Activated CD4-positive, alpha-beta T cell treated with anti-CD3 and anti-CD28 coated beads, Interleukin-10, Interleukin-2, amounts not matched to agents 100 ng/mL and 50 ng/mL, durations not matched to agents 16 hours and 8 hours (primary cell): ENCODE measurements around the gene FOSL2.

Experiments
- DNase-seq: peaks from one replicate; pipeline ENCODE4 v3.0.0-alpha.2; 2020

Gene FOSL2

GRCh38 chr2:28375742-28376631, 16.7 kb upstream of the FOSL2 start:
- no peak for DNase-seq

GRCh38 chr2:28377195-28377816, 15.4 kb upstream of the FOSL2 start:
- DNase-seq: no peak

- no peak for DNase-seq
Observed at GRCh38 chr2:28377984-28378678, 14.5 kb upstream of the FOSL2 start.

- DNase-seq: no peak
Observed at GRCh38 chr2:28378679-28379584, 13.7 kb upstream of the FOSL2 start.

- DNase-seq: no peak
Observed at GRCh38 chr2:28380219-28380618, 12.4 kb upstream of the FOSL2 start.

- no peak for DNase-seq
Observed at GRCh38 chr2:28381225-28382180, 11.2 kb upstream of the FOSL2 start.

GRCh38 chr2:28382755-28383154, 9.9 kb upstream of the FOSL2 start:
- DNase-seq: no peak

GRCh38 chr2:28387082-28387960, 5.3 kb upstream of the FOSL2 start:
- no peak for DNase-seq

- DNase-seq: no peak
Observed at GRCh38 chr2:28389399-28390240, 3.0 kb upstream of the FOSL2 start.

- DNase-seq: peak; percentile 94
Observed at GRCh38 chr2:28390241-28390745, 2.4 kb upstream of the FOSL2 start.

GRCh38 chr2:28390746-28391563, 1.7 kb upstream of the FOSL2 start:
- no peak for DNase-seq

GRCh38 chr2:28391564-28392296, 928 bp upstream of the FOSL2 start:
- DNase-seq: peak; percentile 88

- peak; percentile 61 for DNase-seq
Observed at GRCh38 chr2:28393114-28393836, 617 bp downstream of the FOSL2 start.

GRCh38 chr2:28394331-28394877, 1.7 kb downstream of the FOSL2 start:
- DNase-seq: no peak

GRCh38 chr2:28394997-28395333, 2.3 kb downstream of the FOSL2 start:
- no peak for DNase-seq

GRCh38 chr2:28395334-28396061, 2.8 kb downstream of the FOSL2 start:
- no peak for DNase-seq
